NOMO-1 treated with DMSO at 0.1 percent for 48 hours (cell line): ENCODE results near the gene GTF2F2.
A peak's percentile ranks its signal among the peaks of the same experiment; 100 is the strongest.

Experiments
- DNase-seq: peaks from one replicate; lab custom pipeline; 2025; ENCODE audit not compliant: unreplicated experiment; lab: John Stamatoyannopoulos, UW

Gene GTF2F2, protein sequence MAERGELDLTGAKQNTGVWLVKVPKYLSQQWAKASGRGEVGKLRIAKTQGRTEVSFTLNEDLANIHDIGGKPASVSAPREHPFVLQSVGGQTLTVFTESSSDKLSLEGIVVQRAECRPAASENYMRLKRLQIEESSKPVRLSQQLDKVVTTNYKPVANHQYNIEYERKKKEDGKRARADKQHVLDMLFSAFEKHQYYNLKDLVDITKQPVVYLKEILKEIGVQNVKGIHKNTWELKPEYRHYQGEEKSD

GRCh38 chr13:45119991-45120864 lies at the start of gene GTF2F2:
Gene GTF2F2 (plus strand): TSS chr13:45120510. CDS start chr13:45120656, 146 bp downstream.
- peak; percentile 84 for DNase-seq

GRCh38 chr13:45073809-45074208 lies 46.5 kb upstream of the GTF2F2 start:
- DNase-seq = no peak

DNA sequence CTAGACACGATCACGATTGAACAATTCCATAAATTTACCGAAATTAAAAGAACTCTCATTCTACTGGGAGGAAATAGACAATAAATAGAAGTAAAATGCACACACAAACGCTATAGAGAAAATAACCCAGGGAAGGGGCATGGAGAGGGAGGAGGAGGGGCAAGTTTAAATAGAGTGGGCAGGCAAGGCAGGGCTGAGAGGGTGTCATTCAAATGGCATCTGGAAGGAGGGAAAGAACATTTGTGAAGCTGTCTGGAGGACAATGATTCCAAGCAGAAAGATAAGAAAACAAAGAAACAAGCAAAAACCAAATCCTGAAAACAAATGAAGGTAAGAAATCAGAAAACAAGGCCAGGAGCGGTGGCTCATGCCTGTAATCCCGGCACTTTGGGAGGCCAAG lies 45.6 kb upstream of the GTF2F2 start:
- DNase-seq = no peak

DNA sequence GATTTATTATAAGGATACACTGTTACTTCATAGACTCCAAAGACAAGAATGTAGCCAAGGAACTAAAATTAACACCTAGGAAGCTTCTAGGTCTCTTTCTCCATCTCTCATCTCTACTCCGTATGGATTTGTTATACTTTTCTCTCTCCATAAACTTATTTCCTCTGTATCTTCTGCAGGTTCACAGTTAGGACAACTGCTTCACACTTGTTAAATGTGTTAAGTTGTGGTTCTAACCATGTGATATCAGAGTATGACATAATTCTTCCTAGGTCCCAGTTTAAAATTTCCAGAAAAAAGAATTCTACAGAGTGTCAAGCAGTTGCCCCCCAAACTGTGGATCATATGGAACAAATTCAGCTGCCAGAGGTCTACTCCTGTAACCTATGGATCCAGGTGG lies 42.3 kb upstream of the GTF2F2 start:
- no peak for DNase-seq

GRCh38 chr13:45082964-45083363 lies 37.3 kb upstream of the GTF2F2 start:
- no peak for DNase-seq

GRCh38 chr13:45084515-45084914 lies 35.8 kb upstream of the GTF2F2 start:
- no peak for DNase-seq

GRCh38 chr13:45086484-45086883 lies 33.8 kb upstream of the GTF2F2 start:
- no peak for DNase-seq

GRCh38 chr13:45092663-45093062 lies 27.6 kb upstream of the GTF2F2 start:
- DNase-seq = no peak

- no peak for DNase-seq
These were observed 19.6 kb upstream of the GTF2F2 start for GRCh38 chr13:45100573-45101262.

- no peak for DNase-seq
These were observed 18.8 kb upstream of the GTF2F2 start for GRCh38 chr13:45101327-45102018.

GRCh38 chr13:45102136-45102507 lies 18.2 kb upstream of the GTF2F2 start:
- no peak for DNase-seq

DNA sequence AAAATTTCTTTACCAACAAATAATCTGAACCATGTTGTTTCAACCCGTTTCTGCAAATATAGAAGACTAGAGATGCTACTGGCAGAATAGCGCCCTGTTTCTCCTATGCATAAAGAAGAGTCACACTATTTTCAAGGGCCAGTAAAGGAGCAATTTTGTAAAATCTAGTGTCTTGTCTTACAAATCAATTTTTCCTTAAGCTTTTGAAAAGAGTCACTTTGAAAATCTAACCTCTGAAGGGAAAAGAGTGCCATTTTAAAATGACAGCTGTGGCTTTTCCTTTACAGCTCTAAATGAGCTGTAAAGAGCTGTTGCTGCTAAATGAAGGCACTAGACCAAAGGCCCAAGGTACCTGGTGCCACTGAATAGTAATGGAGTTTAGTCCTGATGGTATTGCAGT lies 16.9 kb upstream of the GTF2F2 start:
- no peak for DNase-seq

GRCh38 chr13:45104261-45104660 lies 16.0 kb upstream of the GTF2F2 start:
- no peak for DNase-seq

- no peak for DNase-seq
These were observed 14.4 kb upstream of the GTF2F2 start for GRCh38 chr13:45105895-45106294.

DNA sequence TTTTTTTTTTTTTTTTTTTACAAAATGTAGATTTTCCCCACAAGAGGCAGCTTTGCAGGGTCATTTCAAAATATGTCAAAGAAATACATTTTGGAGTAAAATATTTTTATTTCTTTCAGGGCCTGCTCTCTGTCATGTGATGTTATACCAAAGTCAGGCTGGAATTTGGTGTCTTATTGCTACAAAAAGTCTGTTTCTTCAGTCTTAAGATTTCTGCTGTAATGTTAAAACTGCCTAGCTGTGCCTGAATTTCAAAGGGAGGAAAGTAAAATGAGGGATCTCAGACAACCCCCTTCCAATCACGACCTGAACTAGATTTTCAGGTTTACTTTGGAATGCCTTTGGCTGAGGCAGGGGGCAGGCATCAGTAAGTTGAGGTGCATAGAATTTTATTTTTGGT lies 12.8 kb upstream of the GTF2F2 start:
- DNase-seq = no peak

GRCh38 chr13:45108716-45109101 lies 11.6 kb upstream of the GTF2F2 start:
- no peak for DNase-seq

DNA sequence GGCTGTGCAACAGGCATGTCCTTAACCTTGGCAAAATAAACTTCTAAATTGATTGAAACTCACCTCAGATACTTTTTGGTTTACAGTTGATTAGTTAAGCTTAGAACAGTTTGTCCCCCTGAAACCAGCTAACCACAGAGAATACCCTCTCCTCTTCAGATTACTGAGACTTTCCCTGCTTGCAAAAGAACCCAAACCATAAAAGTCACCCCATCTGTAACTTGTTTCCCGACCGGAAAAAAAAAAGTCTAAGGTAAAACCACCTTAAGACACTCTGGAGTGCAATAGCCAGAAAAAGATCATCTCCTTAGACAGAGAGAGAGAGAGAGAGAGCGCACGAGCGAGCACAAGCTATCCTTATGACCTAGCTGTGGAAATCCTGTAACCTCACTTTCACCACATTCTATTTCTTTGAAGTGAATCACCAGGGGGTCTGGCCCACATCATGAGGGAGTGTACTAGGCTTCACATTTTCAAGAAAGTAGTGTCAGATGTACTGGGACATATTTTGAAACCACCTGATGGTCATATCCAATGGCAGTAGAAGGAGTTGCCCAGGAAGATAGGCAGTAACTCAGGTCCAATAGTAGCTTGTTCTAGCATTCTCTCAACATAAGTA lies 11.1 kb upstream of the GTF2F2 start:
- no peak for DNase-seq

GRCh38 chr13:45113233-45114224 lies 6.8 kb upstream of the GTF2F2 start:
- DNase-seq = no peak

DNA sequence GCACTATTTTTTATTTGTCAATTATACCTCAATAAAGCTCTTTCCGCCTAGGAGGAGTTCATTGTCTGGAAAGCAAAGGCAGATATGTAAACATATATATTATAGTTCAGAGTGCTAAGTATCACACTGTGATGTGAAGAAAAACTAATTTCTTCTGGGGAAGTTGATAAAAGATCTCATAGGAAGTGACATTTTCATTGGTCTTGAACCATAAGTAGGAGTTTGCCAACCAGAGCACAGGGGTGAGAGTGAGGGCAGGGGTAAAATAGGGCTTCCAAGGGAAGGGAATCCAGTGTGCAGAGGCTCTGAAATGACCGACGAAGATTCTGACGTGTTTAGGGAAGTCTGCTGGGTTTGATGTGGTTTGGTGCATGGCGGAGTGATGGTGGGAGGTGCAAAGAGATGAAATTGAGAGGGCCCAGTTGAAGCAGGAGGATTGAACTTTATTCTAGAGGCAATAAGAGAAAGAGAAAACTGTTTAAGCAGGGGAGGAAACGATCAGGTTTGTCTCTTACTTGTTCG lies 780 bp upstream of the GTF2F2 start:
- DNase-seq = peak; percentile 45
